HG03103 (cell line): ENCODE measurements around the gene FLT1.

ENCODE experiments used
- ATAC-seq: cut with Tn5 transposase; IDR thresholded peaks from one replicate; pipeline ENCODE4 v1.9.1; 2021; ENCODE audit warnings: low read depth; ENCODE audit not compliant: unreplicated experiment

The FLT1 gene

DNA sequence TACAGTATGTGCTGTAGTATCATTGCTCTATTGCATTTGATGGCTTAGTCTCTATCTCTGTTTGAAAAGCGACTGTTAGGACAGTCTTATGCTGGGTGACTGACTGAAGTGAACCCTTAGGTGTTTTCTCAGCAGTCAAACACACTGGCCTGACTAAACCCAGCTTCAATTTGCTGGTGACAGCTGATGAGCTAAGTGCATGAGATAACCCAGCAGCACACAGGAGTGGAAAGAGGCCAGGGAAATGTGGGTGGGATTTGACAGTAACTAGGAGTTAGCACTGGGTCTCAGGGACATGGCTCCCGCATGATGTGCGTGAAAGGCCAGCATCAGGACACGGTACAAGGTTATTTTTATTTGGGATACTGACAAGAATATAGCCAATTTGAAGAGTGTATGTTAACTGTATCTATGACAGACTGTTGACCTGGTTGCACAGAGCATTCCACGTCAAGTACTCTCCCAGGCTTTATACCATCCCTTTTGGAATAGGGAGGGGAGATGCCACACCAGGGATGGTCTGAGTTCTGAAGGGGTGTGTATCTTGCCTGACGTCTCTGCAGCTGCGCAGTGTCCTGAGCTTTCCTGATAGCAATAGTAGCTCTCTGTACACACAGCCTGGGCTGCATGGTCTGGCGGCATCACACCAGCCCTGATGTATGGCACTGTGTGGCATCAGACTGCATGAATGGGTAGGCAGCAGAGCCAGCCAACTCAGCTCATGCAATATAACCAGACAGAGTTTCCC lies 144.8 kb downstream of the FLT1 start:
- no peak for ATAC-seq

GRCh38 chr13:28349371-28349770 lies 145.6 kb downstream of the FLT1 start:
- ATAC-seq, result no peak

GRCh38 chr13:28347456-28348371 lies 147.2 kb downstream of the FLT1 start:
- no peak for ATAC-seq

DNA sequence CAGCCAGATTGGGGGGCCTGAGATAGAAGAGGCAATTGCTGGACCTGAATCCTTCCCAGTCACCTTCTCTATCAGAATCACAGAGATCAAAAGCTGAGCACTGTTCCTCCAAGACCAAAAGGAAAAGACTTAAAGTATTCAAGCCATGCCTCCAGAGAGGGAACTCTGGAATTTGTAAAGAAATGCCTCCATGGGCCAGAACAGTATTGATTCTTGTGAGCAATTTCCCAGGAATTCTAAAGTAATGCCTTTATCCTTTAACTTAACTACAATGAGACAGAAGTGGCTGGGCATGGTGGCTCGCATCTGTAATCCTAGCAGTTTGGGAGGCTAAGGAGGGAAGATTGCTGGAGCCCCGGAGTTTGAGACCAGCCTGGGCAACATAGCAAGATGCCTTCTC lies 148.8 kb downstream of the FLT1 start:
- ATAC-seq, result no peak

- no peak for ATAC-seq
Observed at GRCh38 chr13:28344163-28344562, 150.8 kb downstream of the FLT1 start.

DNA sequence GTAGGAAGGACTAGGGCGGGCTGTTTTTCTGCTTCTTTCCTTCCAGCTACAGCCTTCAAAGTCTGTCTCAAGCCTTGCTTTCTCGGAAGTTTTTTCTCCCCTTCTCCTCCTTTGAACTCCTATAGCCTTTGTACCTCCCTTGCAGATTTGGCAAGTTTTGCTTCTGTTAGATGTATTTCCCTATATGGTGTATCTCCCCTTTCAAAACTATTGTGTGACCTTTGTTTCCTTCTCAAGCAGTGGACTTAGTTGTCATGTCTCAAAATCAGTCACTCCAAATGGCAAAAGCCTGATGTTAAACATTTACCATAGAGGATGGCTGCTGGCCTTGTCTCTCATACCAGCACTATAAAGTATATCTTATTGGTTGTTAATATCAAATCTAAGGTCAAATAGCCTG lies 152.7 kb downstream of the FLT1 start:
- no peak for ATAC-seq

DNA sequence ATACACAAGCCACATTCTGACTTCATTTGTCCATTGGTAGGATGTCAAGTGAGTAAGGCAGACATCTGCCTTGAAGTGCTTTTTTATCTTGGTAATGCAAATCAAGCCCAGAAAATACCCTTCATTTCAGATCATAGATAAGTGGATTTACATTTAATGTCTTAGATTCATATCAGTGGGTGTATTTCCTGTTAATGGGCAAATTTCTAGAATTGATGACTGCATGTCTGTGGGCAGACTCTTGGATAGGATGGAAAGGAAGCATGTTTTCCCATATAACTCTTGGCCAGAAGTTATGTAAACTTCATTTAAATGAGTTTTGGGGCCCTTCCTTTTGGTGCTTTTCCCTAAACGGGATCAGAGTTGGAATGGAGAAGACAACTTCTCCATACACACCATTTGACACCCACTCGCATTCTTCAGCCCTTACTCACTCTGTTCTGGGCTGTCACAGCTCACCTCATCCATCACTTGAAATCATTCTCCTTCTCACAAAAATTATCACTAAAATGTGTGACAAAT lies 154.6 kb downstream of the FLT1 start:
- no peak for ATAC-seq

- no peak for ATAC-seq
Observed at GRCh38 chr13:28339419-28339818, 155.5 kb downstream of the FLT1 start.

GRCh38 chr13:28338742-28339141 lies 156.2 kb downstream of the FLT1 start:
- no peak for ATAC-seq

DNA sequence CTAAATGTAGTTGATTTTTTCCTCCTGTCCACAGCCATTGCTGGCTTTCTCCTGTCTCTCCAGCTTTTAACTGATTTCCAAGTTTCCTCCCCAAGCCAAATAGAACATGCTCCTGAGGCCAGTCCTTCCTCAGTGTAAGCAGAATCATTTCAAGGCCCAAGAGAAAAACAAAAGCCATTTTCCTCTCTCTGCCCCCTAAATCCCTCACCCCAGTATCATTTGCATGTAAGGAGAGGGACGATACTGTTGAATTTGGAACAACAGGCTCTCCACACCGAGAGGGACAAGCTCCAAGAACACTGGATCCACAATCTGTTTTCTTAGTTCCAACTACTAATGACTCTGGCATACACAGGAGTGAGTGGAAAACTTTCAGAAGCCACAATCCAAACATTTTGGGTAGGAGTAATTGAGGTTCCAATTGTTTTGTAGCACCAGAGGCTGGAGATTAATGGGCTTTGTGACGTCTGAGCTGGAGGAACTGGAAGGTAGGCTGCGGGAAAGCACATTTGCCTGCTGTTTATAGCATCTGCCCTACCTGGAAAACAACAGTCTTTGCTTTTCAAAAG lies 156.8 kb downstream of the FLT1 start:
- ATAC-seq, result no peak

- ATAC-seq, result no peak
Observed at GRCh38 chr13:28337166-28338005, 157.5 kb downstream of the FLT1 start.

- no peak for ATAC-seq
Observed at GRCh38 chr13:28336193-28336657, 158.7 kb downstream of the FLT1 start.

DNA sequence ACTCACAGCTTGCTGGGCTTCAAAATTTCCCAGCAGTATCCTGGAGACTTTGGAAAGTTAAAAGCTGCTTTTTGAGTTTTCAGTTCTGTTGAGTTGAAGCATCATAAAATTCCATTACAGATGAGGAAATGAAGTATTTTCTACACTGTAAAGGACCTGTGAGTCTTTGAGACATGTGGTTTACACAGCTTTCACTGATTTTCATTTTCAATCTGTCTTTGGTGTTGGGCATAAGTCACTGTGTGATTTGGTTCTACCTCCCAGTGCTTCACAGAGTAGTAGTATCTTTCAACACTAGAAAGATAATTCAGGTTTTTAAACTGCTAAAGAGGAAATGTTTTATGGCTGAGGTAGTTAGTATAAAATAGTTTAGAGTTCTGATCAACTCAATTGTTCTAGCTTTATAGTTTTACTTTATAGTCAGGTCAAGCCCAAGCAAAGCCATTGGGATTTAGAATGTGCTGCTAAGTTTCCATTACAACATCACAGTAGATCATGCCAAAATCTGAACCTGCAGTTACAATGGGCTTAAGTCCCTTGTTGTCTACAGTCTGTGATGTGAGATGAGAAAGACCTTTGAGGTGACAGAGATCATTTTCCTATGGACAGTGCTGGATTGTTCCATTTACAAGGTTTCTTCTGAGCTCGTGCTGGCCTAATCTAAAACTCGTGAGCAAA lies 161.6 kb downstream of the FLT1 start:
- no peak for ATAC-seq

DNA sequence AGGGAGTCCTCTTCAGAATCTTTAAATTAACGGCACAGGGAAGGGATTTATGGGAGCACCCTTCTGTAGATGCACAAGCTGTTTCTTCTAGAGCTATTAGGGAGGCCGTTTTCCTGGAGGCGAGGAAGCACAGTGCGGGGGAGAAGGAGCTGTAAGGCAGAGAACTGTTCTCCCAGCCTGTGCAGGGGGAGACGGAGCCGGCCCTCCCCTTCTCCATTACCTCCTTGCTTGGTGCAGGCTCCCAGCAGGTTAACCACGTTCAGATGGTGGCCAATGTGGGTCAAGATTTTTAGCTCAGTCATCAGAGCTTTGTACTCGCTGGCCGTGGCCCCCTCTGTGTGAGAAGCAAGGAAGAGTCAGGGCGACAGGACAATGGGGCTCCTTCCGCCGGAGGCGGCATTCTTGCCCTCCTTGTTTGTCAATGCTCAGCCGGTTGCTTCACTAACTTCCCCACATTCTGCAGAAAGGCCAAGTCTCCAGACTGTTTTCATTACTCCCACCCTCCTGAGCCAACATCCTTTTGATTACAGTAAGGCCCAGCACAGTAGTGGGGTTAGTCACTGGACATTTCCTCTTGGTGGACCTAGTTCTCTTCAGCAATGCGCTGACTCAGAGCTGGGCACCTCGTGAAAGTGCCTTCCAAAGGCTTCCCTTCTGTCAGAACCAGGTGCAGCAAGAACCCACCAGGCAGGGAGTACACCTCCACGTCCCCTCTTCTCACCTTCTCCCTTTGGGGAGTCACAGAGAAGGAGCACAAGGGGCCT lies 165.4 kb downstream of the FLT1 start:
- no peak for ATAC-seq

DNA sequence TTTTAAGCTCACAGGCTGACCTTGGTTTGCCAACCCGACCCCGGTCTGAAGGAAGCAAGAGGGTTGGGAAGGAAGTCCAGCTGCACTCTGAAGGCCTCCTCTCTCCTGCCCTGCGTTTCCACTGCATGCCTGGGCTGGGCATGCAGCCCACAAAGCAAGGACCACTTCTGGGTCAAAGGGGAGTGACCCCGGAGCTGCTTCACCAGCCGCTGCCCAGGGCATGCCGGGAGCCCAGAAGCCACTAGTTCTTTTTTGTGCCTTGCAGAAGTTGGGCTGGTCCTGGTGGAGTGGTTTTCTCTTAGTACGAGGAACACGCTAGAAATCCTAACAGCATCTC lies 166.7 kb downstream of the FLT1 start:
- no peak for ATAC-seq

GRCh38 chr13:28327373-28328270 lies 167.3 kb downstream of the FLT1 start:
- no peak for ATAC-seq

DNA sequence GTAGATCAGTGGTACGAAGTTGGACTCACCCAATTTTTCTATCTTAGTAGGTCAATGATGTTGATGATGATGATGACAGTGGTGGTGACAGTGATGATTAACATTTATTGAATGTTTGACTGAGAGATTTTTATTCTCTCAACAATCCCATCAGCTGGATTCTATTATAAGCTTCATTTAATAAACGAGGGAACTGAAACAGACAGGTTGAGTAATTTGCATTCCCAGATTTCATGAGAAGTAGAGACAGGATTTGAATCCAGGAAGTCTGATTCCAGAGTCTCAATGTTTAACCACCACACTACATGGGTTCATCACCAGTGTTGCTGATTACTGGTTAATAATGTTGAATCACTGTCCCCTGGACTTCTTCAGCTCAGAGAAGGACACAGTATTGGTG lies 168.9 kb downstream of the FLT1 start:
- ATAC-seq, result no peak

GRCh38 chr13:28325022-28325421 lies 169.9 kb downstream of the FLT1 start:
- no peak for ATAC-seq
